ENCODE measurements around the gene PKHD1.

- TF ChIP-seq EZH2 (IDR thresholded peaks at IDR 0.05; ENCODE audit: borderline replicate concordance, insufficient read depth, low read depth, low read length, poor library complexity, severe bottlenecking) (no peak), CTCF (IDR thresholded peaks at IDR 0.05) (no peak)
Measured at GRCh38 chr6:51675020-51675921, 412.1 kb downstream of the PKHD1 start.

All from B cell (primary cell).